Esophagus squamous epithelium (tissue), 4 donors: Measurements from ENCODE around the gene GRID2.

Source experiments
- POLR2A ChIP-seq, 4 donors: fragments of 450-650 bp; IDR thresholded peaks; one replicate each; pipeline ENCODE4 v1.6.1; 2017; ENCODE audit warnings: antibody characterized with exemption in 4 of 4, mild to moderate bottlenecking in 4 of 4, moderate library complexity in 3 of 4
- TF ChIP-seq, protein P1 (sequence below), 6 experiments: fragments of 450-650 bp in 4 of 6; fragments of 200-600 bp in 2 of 6; sonication (generic) in 2 of 6; IDR thresholded peaks; one replicate each; pipeline ENCODE4 v1.5.1; 2016 to 2019; ENCODE audit warnings: antibody characterized with exemption in 6 of 6, mild to moderate bottlenecking in 4 of 6, moderate library complexity in 4 of 6

DNA sequence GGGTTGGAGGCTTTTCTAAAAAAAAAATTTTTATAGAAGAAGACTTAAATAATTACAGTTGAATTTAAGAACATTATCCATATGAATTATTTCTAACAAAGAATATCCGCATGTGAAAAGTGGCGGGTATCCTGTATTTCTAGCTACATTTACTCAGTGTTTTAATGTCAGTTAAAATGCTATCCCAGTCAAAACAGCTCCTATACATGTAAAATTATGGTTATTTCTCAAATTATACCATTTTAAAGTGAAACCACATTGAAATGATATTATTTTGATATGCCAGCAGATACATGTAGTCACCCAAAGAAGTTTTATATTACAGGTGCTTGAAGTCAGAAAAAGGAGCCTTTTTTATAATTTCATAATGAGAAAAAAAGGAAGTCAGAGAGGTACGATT lies 1356.3 kb downstream of the GRID2 start:
- TF ChIP-seq, protein P1, sequence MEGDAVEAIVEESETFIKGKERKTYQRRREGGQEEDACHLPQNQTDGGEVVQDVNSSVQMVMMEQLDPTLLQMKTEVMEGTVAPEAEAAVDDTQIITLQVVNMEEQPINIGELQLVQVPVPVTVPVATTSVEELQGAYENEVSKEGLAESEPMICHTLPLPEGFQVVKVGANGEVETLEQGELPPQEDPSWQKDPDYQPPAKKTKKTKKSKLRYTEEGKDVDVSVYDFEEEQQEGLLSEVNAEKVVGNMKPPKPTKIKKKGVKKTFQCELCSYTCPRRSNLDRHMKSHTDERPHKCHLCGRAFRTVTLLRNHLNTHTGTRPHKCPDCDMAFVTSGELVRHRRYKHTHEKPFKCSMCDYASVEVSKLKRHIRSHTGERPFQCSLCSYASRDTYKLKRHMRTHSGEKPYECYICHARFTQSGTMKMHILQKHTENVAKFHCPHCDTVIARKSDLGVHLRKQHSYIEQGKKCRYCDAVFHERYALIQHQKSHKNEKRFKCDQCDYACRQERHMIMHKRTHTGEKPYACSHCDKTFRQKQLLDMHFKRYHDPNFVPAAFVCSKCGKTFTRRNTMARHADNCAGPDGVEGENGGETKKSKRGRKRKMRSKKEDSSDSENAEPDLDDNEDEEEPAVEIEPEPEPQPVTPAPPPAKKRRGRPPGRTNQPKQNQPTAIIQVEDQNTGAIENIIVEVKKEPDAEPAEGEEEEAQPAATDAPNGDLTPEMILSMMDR (IDR thresholded peaks at IDR 0.05) = no peak
- TF ChIP-seq POLR2A (IDR thresholded peaks at IDR 0.05) = no peak
